Activated CD4-positive, alpha-beta memory T cell treated with anti-CD3 and anti-CD28 coated beads for 36 hours (primary cell): Measurements from ENCODE around the gene ALKBH3. TPM values are rescaled to one million over a fixed set of nuclear protein-coding genes. Genes with fewer than 3 reads are reported as not detected.

Experiments
- CTCF ChIA-PET: fragments of 350-600 bp; sonication (Branson Sonifier 250); formaldehyde crosslinking; loops from one replicate; lab custom pipeline; 2021; ENCODE audit warnings: antibody characterized with exemption, inconsistent platforms; lab: Charles Lee
- POLR2A ChIA-PET: fragments of 350-600 bp; sonication (Branson Sonifier 250); formaldehyde crosslinking; loops from one replicate; lab custom pipeline; 2021; ENCODE audit warnings: antibody characterized with exemption; lab: Charles Lee
- DNase-seq: peaks from one replicate; pipeline ENCODE4 v3.0.0-alpha.2; 2020
- H3K27ac Mint-ChIP-seq: one replicate; pipeline ENCODE4 v1.8.0; 2021; ENCODE audit warnings: mixed read lengths
- H3K27me3 Mint-ChIP-seq: one replicate; pipeline ENCODE4 v1.8.0; 2021; ENCODE audit warnings: mixed read lengths
- H3K36me3 Mint-ChIP-seq: one replicate; pipeline ENCODE4 v1.8.0; 2021; ENCODE audit warnings: mixed read lengths
- H3K4me1 Mint-ChIP-seq: one replicate; pipeline ENCODE4 v1.8.0; 2021; ENCODE audit warnings: low read depth, mixed read lengths
- H3K4me3 Mint-ChIP-seq: one replicate; pipeline ENCODE4 v1.8.0; 2021; ENCODE audit warnings: mild to moderate bottlenecking, mixed read lengths
- H3K9me3 Mint-ChIP-seq: one replicate; pipeline ENCODE4 v1.8.0; 2021; ENCODE audit warnings: mixed read lengths
- intact Hi-C: fragments of 100-400 bp; cut with micrococcal nuclease; formaldehyde crosslinking; loops from one replicate; pipeline ENCODE4 v1.15.1; 2023
- total RNA-seq, 2 experiments: library from RNA; stranded (reverse); gene quantifications; one replicate each; pipeline ENCODE4 v1.2.3, GENCODE V29; 2021

Gene ALKBH3
- total RNA-seq, 2 experiments from 2014 or later = 32.1 to 35.8 TPM

DNA sequence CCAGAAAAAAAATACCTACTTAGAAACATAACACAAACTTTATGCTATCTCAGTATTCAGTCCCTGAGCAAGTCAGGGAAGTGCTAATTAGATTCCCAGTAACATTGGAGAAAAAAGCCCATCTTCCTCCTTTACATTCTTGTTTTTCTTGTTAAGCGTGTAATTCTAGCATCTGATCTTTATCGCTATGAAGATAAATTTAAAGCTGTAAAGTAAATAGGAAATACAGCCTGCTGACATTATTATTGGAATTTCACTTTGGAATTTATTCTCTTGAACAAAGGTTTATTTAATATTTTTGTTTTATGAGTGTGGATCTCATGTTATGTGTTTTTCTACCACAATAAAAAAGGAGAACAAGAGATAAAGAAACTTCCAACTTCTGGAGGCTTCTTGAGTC is 13.9 kb downstream of the ALKBH3 start:
- POLR2A ChIA-PET = no interaction called here
- H3K36me3 Mint-ChIP-seq = peaks cover 40% of the 10 kb centered on the region
- CTCF ChIA-PET = no interaction called here
- no peak for DNase-seq
- intact Hi-C loops = loop anchor here (10.0 kb wide), 1 partner anchor 170 kb away; the partner anchor contains the start of gene ACCS
- no peaks in the 10 kb centered on the region for H3K27me3 Mint-ChIP-seq
- H3K27ac Mint-ChIP-seq = no peak overlapping the region
- H3K4me1 Mint-ChIP-seq = no peaks in the 10 kb centered on the region
- no peaks in the 10 kb centered on the region for H3K9me3 Mint-ChIP-seq
- H3K4me3 Mint-ChIP-seq = no peak overlapping the region

DNA sequence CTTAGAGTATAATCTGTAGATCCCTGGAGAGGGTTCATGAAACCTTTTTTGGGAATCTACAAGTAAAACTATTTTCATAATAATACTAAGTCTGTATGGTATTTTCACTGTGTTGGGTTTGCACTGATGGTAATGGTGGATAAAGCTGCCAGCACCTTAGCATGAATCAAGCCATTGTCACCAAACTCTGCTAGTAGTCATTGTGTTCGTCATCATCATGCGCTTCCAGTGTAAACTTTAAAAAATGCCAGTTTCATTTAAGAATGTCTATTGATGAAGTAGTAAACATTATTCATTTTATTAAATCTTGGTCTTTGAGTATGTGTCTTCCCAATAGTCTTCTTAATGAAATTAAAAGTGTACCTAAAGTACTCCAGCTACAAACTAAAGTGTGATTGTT is 15.0 kb downstream of the ALKBH3 start:
- ChIA-PET CTCF (interaction anchor here (1.0 kb wide), 1 partner anchor 200 kb away, joined by 3 read pairs; the partner anchor contains the start of gene EXT2), POLR2A (no interaction called here)
- Mint-ChIP-seq H3K9me3 (no peaks in the 10 kb centered on the region), H3K27me3 (no peaks in the 10 kb centered on the region), H3K36me3 (peaks cover 34% of the 10 kb centered on the region), H3K4me3 (no peak overlapping the region), H3K4me1 (no peaks in the 10 kb centered on the region), H3K27ac (no peak overlapping the region)
- intact Hi-C loops = loop anchor here (10.0 kb wide), 1 partner anchor 169 kb away; the partner anchor contains the start of gene ACCS
- DNase-seq = no peak

DNA sequence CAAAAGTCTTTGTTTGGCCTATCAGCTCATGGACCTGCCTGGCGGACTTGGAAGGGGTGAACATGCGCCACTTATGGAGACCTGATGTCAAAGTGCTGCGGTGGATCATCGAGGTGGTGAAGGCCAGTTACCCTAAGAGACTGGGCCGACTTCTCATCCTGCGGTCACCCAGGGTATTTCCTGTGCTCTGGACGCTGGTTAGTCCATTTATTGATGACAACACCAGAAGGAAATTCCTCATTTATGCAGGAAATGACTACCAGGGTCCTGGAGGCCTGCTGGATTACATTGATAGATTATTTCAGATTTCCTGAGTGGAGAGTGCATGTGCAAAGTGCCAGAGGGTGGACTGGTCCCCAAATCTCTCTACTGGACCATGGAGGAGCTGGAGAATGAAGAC is 17.9 kb downstream of the ALKBH3 start:
- ChIA-PET CTCF (interaction anchor here (1.3 kb wide), 1 partner anchor 9 kb away, joined by 9 read pairs; no protein-coding TSS in a partner anchor), POLR2A (no interaction called here)
- no peak for DNase-seq
- intact Hi-C loops = loop anchor here (10.0 kb wide), 1 partner anchor 166 kb away; the partner anchor contains the start of gene ACCS
- H3K4me3 Mint-ChIP-seq = no peak overlapping the region
- no peak overlapping the region for H3K27ac Mint-ChIP-seq
- peaks cover 31% of the 10 kb centered on the region for H3K36me3 Mint-ChIP-seq
- no peaks in the 10 kb centered on the region for H3K4me1 Mint-ChIP-seq
- no peaks in the 10 kb centered on the region for H3K27me3 Mint-ChIP-seq
- no peaks in the 10 kb centered on the region for H3K9me3 Mint-ChIP-seq

DNA sequence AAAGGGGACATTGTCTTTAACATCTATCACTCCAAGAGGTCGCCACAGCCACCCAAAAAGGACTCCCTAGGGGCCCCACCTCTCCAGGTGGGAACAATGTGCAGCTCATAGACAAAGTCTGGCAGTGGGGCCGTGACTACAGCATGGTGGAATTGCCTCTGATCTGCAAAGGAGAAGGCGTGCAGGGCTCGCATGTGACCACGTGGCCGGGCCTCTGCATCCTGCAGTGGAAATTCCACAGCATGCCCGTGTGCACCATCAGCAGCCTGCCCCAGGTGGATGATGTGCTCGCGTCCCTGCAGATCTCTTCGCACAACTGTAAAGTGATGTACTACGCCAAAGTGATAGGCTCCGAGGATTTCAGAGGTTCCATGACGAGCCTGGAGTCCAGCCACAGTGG is 18.5 kb downstream of the ALKBH3 start:
- peaks cover 31% of the 10 kb centered on the region for H3K36me3 Mint-ChIP-seq
- no peaks in the 10 kb centered on the region for H3K9me3 Mint-ChIP-seq
- no peak overlapping the region for H3K4me3 Mint-ChIP-seq

DNA sequence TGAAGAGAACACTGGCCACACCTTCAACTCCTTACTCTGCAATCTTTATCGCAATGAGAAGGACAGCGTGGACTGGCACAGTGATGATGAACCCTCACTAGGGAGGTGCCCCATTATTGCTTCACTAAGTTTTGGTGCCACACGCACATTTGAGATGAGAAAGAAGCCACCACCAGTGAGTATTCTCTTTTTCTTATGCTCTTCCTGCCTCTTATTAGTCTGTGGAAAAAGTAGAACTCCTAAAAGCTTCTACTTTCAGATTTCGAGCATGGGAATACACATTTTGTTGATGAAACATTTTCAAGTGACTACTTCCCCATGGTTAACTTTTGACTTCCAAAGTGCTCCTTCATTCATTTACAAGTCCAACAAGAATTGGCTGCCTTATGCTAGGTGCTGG is 20.9 kb downstream of the ALKBH3 start:
- peaks cover 37% of the 10 kb centered on the region for H3K36me3 Mint-ChIP-seq
- intact Hi-C loops = no loop called here
- no peak overlapping the region for H3K27ac Mint-ChIP-seq
- POLR2A ChIA-PET = no interaction called here
- H3K9me3 Mint-ChIP-seq = no peaks in the 10 kb centered on the region
- no peaks in the 10 kb centered on the region for H3K27me3 Mint-ChIP-seq
- H3K4me1 Mint-ChIP-seq = peaks cover 6% of the 10 kb centered on the region
- no peak for DNase-seq
- no peak overlapping the region for H3K4me3 Mint-ChIP-seq
- CTCF ChIA-PET = no interaction called here

More for the DNA sequence above, 18.5 kb downstream of the ALKBH3 start:
- Mint-ChIP-seq H3K4me1 (no peaks in the 10 kb centered on the region), H3K27ac (no peak overlapping the region), H3K27me3 (no peaks in the 10 kb centered on the region)
- ChIA-PET CTCF (interaction anchor here (1.3 kb wide), 1 partner anchor 9 kb away, joined by 9 read pairs; no protein-coding TSS in a partner anchor), POLR2A (no interaction called here)
- no peak for DNase-seq
- intact Hi-C loops = loop anchor here (10.0 kb wide), 1 partner anchor 166 kb away; the partner anchor contains the start of gene ACCS

DNA sequence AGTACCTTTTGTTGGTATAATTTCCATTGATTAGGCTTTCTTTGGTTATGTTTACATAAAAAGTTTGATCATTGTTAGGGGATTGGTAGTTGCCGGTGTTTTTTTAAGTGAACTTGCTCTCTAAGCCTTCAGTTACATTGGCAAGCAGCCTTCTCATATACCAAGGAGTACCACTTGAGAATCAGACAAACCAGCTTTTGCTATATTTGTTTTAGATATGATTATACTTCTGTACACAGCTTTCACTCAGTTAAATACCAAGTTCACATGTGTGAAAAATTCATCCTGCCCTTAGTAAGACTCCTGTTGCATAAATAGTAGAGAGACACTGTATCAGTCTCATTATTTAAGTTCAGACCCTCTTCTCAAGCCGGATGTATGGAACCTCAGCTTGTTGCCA is 22.4 kb downstream of the ALKBH3 start:
- CTCF ChIA-PET = interaction anchor here (1.7 to 3.9 kb wide), 2 partner anchors 11 to 14 kb away, joined by 4 to 19 read pairs; no protein-coding TSS in a partner anchor

DNA sequence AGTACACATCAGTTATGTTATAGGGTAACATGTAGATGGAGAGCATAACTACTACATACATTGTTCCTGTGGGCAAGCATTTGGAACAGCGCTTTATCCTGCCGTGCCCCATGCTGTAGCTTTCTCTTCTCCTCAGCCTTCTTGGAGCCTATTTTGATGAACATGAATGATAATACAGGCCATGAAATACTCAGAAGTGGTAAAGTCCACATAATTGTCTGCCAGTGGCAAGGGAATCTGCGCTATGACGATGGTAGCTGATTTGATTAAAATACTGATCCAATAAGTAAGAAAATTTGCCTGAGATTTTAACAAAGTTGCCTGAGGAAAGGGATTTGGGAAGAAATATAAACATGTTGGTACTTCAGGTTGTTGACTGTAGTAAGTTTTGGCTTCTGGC is 23.3 kb downstream of the ALKBH3 start:
- intact Hi-C loops = no loop called here
- no peak overlapping the region for H3K27ac Mint-ChIP-seq
- H3K27me3 Mint-ChIP-seq = no peaks in the 10 kb centered on the region
- H3K36me3 Mint-ChIP-seq = peaks cover 37% of the 10 kb centered on the region
- no peak overlapping the region for H3K4me3 Mint-ChIP-seq
- peaks cover 17% of the 10 kb centered on the region for H3K4me1 Mint-ChIP-seq
- H3K9me3 Mint-ChIP-seq = no peaks in the 10 kb centered on the region
- ChIA-PET CTCF (interaction anchor here (1.7 to 3.9 kb wide), 2 partner anchors 11 to 15 kb away, joined by 4 to 19 read pairs; no protein-coding TSS in a partner anchor), POLR2A (no interaction called here)
- DNase-seq = no peak

More for the DNA sequence above, 22.4 kb downstream of the ALKBH3 start:
- H3K36me3 Mint-ChIP-seq = peaks cover 38% of the 10 kb centered on the region
- no peak for DNase-seq
- no peaks in the 10 kb centered on the region for H3K9me3 Mint-ChIP-seq
- H3K4me3 Mint-ChIP-seq = no peak overlapping the region
- POLR2A ChIA-PET = no interaction called here
- H3K27ac Mint-ChIP-seq = no peak overlapping the region
- H3K27me3 Mint-ChIP-seq = no peaks in the 10 kb centered on the region
- intact Hi-C loops = no loop called here
- peaks cover 17% of the 10 kb centered on the region for H3K4me1 Mint-ChIP-seq

DNA sequence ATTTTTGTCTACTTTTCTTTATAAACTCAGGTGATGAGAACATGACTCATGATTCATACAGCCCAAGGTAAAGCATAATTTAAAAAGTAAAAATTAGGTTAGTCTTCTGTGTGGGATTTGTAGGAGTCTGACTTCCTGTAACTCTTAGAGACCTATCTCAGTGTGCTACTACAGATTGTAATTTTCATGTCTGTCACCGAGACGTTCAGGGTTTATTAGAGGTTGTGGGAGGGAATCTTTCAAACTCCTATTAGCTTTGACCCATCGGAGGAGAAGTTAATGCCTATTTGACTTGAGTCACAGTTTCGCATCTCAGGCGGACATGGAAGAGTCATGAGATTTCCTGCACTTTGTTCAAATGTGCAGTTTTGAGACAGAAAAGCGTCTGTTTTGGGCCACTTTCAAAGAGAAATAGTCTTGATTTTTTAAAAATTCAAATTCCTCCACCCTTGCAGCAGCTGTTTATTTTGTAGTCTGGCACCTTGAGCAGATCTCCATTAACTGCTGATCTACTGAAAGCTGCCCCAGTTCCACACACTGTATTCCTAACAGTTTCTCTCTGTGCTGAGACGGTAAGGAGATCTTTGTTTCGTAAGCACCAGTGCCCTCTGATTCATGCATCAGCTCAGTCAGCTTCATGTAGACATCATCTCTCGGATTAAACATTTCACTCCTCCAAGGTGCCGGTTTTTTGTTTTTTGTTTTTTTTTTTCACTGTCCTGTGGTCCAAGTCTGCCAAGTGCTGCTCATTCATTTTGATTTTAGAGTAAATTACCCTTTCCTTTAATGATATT is 24.3 kb downstream of the ALKBH3 start:
- Mint-ChIP-seq H3K9me3 (no peaks in the 10 kb centered on the region), H3K4me3 (no peak overlapping the region), H3K27ac (no peak overlapping the region), H3K4me1 (peaks cover 17% of the 10 kb centered on the region), H3K36me3 (peaks cover 43% of the 10 kb centered on the region), H3K27me3 (no peaks in the 10 kb centered on the region)
- ChIA-PET CTCF (interaction anchor here (3.9 kb wide), 1 partner anchor 16 kb away, joined by 19 read pairs; no protein-coding TSS in a partner anchor), POLR2A (no interaction called here)
- intact Hi-C loops = no loop called here
- DNase-seq = no peak

DNA sequence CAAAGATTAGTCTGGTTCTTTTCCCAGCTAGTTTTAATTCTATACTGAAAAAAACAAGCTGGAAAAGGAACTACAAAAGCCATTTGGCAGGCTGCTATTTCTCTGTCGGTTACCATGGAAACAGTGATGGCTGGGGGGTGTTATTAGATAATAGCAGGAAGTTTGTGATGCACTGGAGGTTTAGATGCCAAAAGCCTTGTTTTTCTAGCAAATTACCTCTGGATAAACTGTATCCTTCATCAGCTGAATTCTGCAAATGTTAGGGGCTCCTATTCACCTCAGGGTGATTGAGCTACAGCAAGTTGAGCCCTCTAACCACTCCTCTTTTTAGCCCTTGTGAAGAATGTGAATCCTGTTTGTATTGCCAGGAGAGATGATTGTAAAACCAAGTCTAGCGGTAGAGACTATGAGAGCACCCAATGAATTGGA is 25.2 kb downstream of the ALKBH3 start:
- H3K27ac Mint-ChIP-seq = no peak overlapping the region
- no peaks in the 10 kb centered on the region for H3K9me3 Mint-ChIP-seq
- H3K4me1 Mint-ChIP-seq = peaks cover 17% of the 10 kb centered on the region
- H3K36me3 Mint-ChIP-seq = peaks cover 44% of the 10 kb centered on the region
- H3K4me3 Mint-ChIP-seq = no peak overlapping the region
- ChIA-PET POLR2A (no interaction called here), CTCF (interaction anchor here (3.9 kb wide), 1 partner anchor 17 kb away, joined by 19 read pairs; no protein-coding TSS in a partner anchor)
- intact Hi-C loops = no loop called here
- no peaks in the 10 kb centered on the region for H3K27me3 Mint-ChIP-seq
- DNase-seq = no peak

DNA sequence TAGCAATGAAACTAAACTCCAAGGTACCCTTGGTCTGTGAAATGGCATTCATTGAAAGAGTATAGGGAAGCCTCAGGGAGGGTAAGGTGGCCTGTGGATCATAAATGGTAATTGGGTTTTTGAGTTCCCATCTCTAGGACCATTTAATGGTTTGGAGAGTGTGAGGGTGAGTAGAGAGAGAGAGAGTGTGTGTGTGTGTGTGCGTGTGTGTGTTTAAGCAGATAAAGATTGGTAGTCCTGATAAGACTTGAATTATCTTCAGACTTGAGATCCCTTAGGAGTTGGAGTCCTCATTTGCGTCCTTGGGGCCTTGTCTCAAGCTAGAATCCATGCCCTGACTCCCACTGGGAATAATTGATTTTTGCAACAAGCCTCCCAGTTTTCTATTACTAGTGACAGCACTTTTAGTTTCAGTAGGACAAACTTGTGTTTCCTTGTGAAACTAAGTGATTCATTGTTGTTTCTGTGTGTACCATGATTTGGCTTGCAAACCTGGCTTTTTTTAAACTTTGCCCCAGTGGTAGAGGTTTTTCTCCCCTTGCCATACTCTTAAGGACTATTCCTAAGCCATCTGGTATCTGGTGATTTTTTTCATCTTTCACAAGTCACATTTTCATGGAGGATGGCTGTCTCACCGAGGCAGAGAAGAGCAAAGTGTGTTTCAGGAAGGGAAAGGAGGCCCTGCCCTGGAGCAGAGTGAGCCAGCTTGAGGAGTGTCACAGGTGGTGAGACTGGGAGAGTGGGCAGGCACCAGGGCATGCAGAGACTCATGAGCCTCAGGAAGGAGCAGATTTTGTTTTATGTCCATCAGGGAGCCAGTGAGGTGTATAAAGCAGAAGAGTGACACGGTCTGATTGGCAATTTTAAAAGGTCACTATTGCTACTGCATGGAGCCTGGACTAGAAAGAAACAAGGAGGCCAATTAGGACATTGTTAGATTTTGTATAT is 26.7 kb downstream of the ALKBH3 start:
- Mint-ChIP-seq H3K4me3 (no peak overlapping the region), H3K9me3 (no peaks in the 10 kb centered on the region), H3K36me3 (peaks cover 41% of the 10 kb centered on the region), H3K27me3 (no peaks in the 10 kb centered on the region), H3K4me1 (peaks cover 17% of the 10 kb centered on the region), H3K27ac (no peak overlapping the region)
- intact Hi-C loops = no loop called here
- DNase-seq = no peak
- CTCF ChIA-PET = interaction anchor here (0.6 kb wide), 1 partner anchor 16 kb away, joined by 3 read pairs; no protein-coding TSS in a partner anchor
- POLR2A ChIA-PET = no interaction called here

DNA sequence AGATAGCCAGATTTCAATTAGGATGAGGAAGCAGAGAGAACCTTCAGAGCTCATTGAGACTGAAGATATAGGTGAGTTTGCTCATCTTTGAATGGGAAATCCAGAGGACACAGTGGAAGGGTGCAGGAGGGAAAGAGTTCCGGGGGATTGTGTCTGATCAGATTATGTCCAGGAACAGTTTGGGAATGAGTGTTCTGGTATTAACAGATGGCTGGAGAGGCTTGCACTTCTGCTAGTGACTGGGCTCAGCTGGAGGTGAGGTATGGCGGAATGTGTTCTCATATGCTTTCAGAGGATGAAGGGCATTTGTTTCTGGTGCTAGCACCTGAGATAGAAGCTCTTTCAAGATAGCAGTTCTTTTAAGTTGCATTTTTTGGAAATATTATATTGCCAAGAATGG is 27.6 kb downstream of the ALKBH3 start:
- no peaks in the 10 kb centered on the region for H3K9me3 Mint-ChIP-seq
- H3K27ac Mint-ChIP-seq = no peak overlapping the region
- no peaks in the 10 kb centered on the region for H3K27me3 Mint-ChIP-seq
- POLR2A ChIA-PET = no interaction called here
- intact Hi-C loops = no loop called here
- CTCF ChIA-PET = interaction anchor here (2.8 kb wide), 1 partner anchor 18 kb away, joined by 13 read pairs; no protein-coding TSS in a partner anchor
- peaks cover 37% of the 10 kb centered on the region for H3K36me3 Mint-ChIP-seq
- no peak overlapping the region for H3K4me3 Mint-ChIP-seq
- peaks cover 17% of the 10 kb centered on the region for H3K4me1 Mint-ChIP-seq
- DNase-seq = no peak
